GM12873 (cell line): Measurements from ENCODE around the gene THG1L.

Source experiments
- TF ChIP-seq, protein P1 (sequence below): IDR thresholded peaks from 2 replicates; pipeline ENCODE4 v1.5.1; 2012; ENCODE audit warnings: low read depth, mild to moderate bottlenecking, moderate library complexity, low read length, control low read depth; ENCODE audit not compliant: insufficient read depth; ENCODE audit errors: missing control alignments

THG1L gene

GRCh38 chr5:157761690-157762621 lies 30.7 kb downstream of the THG1L start:
- TF ChIP-seq, protein P1, sequence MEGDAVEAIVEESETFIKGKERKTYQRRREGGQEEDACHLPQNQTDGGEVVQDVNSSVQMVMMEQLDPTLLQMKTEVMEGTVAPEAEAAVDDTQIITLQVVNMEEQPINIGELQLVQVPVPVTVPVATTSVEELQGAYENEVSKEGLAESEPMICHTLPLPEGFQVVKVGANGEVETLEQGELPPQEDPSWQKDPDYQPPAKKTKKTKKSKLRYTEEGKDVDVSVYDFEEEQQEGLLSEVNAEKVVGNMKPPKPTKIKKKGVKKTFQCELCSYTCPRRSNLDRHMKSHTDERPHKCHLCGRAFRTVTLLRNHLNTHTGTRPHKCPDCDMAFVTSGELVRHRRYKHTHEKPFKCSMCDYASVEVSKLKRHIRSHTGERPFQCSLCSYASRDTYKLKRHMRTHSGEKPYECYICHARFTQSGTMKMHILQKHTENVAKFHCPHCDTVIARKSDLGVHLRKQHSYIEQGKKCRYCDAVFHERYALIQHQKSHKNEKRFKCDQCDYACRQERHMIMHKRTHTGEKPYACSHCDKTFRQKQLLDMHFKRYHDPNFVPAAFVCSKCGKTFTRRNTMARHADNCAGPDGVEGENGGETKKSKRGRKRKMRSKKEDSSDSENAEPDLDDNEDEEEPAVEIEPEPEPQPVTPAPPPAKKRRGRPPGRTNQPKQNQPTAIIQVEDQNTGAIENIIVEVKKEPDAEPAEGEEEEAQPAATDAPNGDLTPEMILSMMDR = peak; percentile 84

DNA sequence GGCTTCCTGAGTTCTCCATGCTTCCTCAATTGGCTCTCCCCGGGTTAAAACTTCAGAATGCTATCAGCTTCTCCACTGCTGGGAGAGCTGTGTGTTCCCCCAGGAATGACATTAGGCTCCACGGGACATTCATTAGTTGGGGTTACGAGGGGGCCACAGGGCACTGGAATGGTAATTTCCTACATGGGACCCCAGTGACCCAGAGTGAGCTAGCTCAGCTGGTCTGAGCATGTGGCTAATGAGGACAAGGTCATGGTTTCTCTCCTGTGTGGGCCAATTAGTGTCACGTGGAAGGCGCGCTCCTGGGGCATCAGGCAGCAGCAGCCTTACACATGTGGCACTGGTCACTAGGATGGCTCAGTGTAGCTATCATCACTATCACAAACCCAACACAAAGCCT lies 33.3 kb downstream of the THG1L start:
- TF ChIP-seq, protein P1 = no peak

DNA sequence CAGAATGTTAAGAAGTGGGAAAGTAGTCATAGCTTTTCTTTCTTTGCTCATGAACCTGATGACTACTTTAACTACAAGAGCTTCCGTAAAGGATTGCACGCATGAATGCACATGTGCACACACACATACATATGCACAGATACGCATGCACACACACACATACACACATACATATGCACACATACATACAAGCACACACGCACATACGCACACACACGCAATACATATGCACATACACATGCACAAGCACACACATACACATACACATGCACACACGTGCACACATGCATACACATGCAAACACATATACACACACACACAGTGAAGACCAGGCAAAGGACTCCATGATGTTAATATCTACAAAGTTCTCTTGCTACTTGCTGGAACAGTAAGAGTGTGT lies 35.2 kb downstream of the THG1L start:
- TF ChIP-seq, protein P1 = no peak

GRCh38 chr5:157766902-157767301 lies 35.7 kb downstream of the THG1L start:
- TF ChIP-seq, protein P1 = no peak

DNA sequence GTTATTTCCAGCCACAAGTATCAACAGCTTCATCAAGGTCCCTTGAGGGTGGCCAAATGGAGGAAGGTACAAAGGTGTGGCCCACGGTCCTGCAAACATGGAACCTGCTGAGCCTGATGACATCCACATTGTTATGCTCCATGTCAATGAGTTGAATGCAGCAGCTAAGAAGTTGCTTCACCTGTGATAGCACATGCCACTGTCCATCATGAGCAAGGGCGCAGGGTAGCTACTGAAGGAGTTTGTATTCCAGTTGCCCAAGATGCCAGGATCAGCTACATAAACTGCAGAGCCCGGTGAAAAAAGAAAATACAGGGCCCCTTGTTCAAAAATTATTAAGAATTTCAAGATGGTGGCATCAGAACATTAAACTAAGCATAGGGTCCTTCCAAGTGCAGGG lies 36.5 kb downstream of the THG1L start:
- TF ChIP-seq, protein P1 = no peak

- TF ChIP-seq, protein P1 = no peak
These were observed 39.4 kb downstream of the THG1L start for GRCh38 chr5:157770665-157771064.

DNA sequence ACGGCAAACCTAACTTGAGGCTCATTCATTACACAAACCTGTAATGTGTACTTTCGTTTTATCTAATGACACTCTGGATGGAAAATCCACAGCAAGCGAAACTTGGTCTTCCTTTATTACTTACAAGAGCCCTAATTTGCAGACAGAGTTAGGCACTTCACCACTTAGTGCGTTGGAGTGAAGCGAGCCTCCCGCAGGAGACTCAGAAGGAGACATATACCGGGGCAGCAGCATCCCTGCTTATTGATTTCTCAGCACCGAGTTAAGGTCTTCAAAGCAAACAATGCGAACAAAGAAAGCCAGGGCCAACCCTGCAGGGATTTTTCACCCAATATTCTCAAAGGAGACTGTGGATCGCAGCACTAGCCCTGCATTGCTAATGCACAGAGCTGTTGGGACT lies 40.9 kb downstream of the THG1L start:
- TF ChIP-seq, protein P1 = no peak
